ACC112 (cell line): ENCODE data around the gene LHX4.

Source experiments
- H2AFZ ChIP-seq: fragments of 200-600 bp; sonication (generic); one replicate; pipeline ENCODE4 v1.6.0; 2017; ENCODE audit warnings: antibody characterized with exemption, low read length; ENCODE audit not compliant: unreplicated experiment
- H3K27ac ChIP-seq: fragments of 200-600 bp; sonication (generic); 2 replicates; pipeline ENCODE4 v1.5.1; 2014; ENCODE audit warnings: low read depth, mild to moderate bottlenecking, antibody characterized with exemption, low read length, moderate library complexity
- H3K27me3 ChIP-seq: fragments of 200-600 bp; sonication (generic); 2 replicates; pipeline ENCODE4 v1.6.1; 2014; ENCODE audit warnings: mild to moderate bottlenecking, antibody characterized with exemption, low read length, moderate library complexity, mixed read lengths; ENCODE audit not compliant: insufficient read depth
- H3K36me3 ChIP-seq: fragments of 200-600 bp; sonication (generic); 2 replicates; pipeline ENCODE4 v1.6.1; 2016; ENCODE audit warnings: mild to moderate bottlenecking, antibody characterized with exemption, low read length, moderate library complexity, mixed read lengths; ENCODE audit not compliant: insufficient read depth
- H3K4me1 ChIP-seq: fragments of 200-600 bp; sonication (generic); one replicate; pipeline ENCODE4 v1.6.1; 2016; ENCODE audit warnings: low read length, mixed read lengths; ENCODE audit not compliant: insufficient read depth, unreplicated experiment, control insufficient read depth
- H3K4me3 ChIP-seq: fragments of 200-600 bp; sonication (generic); 2 replicates; pipeline ENCODE4 v1.5.1; 2014; ENCODE audit warnings: mild to moderate bottlenecking, low read depth, low read length
- H3K79me2 ChIP-seq: fragments of 200-600 bp; sonication (generic); one replicate; pipeline ENCODE4 v1.6.0; 2016; ENCODE audit warnings: low read length; ENCODE audit not compliant: control insufficient read depth, unreplicated experiment, insufficient read depth

LHX4 gene

DNA sequence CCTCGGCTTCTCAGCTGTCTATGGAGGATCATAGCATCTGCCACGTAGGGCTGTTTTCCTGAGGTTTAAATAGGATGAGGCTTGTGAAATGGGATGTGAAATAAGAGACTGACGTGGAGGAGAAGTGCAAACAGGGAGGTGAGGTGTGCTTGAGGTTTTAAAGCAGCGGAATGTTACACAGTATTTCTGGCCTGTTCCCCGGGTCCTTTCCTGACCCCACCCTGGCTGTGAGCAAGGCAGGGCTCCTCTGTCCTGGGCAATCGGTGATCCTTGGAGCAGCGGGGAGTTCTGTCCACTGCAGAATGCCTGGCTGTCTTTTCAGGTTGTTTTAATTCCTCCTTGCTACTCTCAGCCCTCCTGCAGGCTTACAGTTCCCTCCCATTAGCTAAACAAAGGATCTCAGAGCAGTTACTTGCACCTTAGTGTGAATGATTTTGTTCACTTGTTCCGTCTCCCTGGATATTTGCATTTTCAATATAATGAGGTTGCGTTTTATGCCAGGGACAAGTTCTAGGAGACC is 38.6 kb downstream of the LHX4 start:
- no peak overlapping the region for H3K4me3 ChIP-seq
- H2AFZ ChIP-seq: no peak overlapping the region
- no peak overlapping the region for H3K27ac ChIP-seq
- H3K4me1 ChIP-seq: no peaks in the 10 kb centered on the region
- H3K79me2 ChIP-seq: no peaks in the 10 kb centered on the region
- no peaks in the 10 kb centered on the region; the same call in 1 of the 2 replicates for H3K36me3 ChIP-seq
- peaks cover 9% of the 10 kb centered on the region for H3K27me3 ChIP-seq

DNA sequence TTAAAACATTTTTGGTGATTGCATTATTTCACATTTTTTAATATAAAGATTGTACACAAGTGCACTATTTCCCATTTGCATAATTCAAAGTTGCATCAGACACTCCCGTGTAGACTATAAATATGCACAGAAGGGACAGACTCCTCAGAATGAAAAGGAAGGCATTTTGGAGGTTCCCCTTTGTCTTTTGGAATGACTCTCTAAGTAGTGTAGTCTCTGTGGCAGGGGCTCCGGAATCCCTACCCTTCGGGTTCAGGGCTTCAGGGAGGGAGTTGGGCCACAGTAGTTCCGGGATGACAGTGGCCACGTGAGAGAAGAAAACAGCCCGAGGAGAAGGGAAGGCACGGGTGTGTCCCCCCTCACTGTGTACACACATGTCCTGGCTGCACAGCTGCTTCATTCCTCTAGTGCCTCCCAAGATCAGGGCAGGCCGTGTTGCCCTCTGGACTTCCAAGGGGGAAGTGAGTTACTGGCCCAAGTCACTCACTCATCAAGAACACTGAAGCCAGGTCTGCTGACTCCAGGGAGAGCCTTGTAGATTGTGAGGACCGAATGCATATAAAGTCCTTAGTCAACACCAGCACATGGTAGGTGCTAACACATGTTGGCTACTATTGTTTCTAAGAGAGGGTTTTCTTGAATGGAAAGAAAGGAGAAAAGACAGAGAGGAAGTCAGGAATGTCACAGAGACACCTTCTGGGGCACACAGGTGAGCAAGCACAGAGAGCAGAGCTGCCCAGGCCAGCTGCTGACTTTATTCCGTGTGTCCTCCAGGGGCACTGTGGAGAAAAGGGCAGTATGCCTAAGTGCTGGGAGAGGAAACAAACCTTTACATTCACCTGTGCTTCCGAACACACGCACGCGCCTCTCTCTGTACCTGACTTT is 39.8 kb downstream of the LHX4 start:
- H2AFZ ChIP-seq: no peak overlapping the region
- H3K36me3 ChIP-seq: peaks cover 11% of the 10 kb centered on the region; the same call in 1 of the 2 replicates
- no peaks in the 10 kb centered on the region for H3K79me2 ChIP-seq
- no peak overlapping the region for H3K4me3 ChIP-seq
- peaks cover 2% of the 10 kb centered on the region; the same call in 1 of the 2 replicates for H3K27me3 ChIP-seq
- H3K4me1 ChIP-seq: no peaks in the 10 kb centered on the region
- H3K27ac ChIP-seq: no peak overlapping the region

DNA sequence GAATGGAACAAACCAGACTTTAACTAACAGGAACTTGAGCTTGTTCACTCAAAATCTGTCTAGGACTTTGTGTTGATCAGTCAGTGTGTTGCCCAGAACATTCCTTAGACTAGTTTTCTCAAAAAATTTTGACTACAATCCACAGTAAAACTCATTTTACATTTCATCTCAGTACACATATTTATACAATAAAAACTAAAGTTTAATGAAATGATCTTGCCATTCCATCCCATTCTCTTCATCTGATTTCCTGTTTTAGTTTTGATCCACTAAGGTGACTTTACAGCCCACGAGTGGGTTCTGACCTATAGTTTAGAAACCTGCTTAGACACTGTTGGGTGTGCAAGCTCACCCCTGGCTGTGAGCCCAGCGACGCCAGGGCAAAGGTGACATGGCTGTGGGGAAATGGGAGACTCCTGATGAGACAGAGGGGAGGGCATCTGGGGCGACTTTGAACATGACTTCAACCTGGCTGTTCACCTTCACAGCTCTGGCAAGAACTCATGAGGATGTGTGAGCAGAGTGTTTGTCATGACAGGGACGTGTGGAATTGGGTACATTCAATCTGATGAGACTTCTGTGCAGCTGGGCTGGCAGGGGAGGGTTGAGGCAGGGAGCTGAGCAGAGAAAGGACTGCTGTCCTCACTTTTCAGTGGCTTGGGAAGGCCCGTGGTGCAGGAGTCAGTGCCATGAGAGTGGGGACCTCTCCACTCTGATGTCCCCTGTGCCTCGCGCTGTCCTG is 40.6 kb downstream of the LHX4 start:
- Histone ChIP-seq H3K4me3 (no peak overlapping the region), H3K27me3 (no peaks in the 10 kb centered on the region), H3K36me3 (peaks cover 17% of the 10 kb centered on the region; the same call in 1 of the 2 replicates), H3K27ac (no peak overlapping the region), H2AFZ (no peak overlapping the region), H3K79me2 (no peaks in the 10 kb centered on the region), H3K4me1 (no peaks in the 10 kb centered on the region)

DNA sequence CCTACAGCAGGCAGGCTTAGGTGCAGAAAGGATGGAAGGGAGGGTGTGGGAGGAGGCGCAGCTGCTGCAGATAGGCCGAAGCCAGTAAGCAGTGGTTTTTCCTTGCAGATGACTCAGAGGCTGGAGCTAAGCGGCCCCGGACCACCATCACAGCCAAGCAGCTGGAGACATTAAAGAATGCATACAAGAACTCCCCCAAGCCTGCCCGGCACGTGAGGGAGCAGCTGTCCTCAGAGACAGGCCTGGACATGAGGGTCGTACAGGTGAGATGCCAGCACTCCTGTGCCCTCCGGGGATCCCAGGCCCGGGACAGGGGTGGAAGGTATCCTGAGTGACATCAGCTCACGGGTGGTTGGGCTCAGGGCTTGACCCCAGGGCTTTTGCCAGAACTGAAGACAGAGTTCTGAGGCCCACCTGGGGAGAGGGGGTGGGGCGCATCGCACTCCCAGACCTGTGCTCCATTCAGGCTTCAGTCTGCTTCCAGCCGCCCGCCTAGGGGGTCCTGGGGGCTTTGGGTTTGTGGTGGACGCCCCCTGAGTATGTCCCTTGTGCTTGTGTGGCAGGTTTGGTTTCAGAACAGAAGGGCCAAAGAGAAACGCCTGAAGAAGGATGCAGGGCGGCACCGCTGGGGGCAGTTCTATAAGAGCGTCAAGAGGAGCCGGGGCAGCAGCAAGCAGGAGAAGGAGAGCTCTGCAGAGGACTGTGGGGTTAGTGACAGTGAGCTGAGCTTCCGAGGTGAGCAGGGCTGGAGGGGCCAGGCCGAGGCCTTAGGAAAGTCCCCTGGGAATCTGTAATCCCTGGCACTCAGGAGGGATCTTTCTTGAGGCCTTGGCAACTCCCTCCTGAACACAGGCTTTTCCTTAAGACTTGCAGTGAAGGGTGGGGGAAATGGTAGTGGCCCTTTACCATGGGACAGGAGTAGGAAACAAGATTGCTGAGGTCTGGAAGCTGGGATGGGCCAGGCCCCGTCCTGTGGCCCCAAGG is 41.5 kb downstream of the LHX4 start:
- Histone ChIP-seq H3K36me3 (peaks cover 17% of the 10 kb centered on the region; the same call in 1 of the 2 replicates), H3K27me3 (no peaks in the 10 kb centered on the region), H3K79me2 (no peaks in the 10 kb centered on the region), H3K4me1 (no peaks in the 10 kb centered on the region), H3K4me3 (no peak overlapping the region), H2AFZ (no peak overlapping the region), H3K27ac (no peak overlapping the region)

DNA sequence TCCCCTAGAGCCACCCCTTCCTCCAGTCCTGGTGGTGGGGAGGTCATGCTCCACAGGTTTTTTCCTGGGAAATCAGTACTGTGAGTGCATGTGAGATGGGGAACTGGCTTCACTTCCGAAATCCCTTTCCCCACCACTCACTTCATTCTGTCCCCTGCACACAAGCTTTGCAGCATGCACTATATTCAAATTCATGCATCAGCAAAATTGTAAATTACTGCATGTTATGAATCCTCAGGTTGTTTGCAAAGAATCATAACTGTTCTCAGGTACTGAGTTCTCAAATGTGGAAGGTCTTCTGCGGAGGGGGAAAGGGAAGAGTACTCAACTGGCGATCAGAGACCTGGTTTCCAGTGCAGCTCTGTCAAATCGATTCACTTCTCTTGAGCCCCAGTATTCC is 42.3 kb downstream of the LHX4 start:
- Histone ChIP-seq H3K27ac (no peak overlapping the region), H3K4me1 (no peaks in the 10 kb centered on the region), H3K79me2 (no peaks in the 10 kb centered on the region), H3K4me3 (no peak overlapping the region), H3K36me3 (peaks cover 17% of the 10 kb centered on the region; the same call in 1 of the 2 replicates), H2AFZ (no peak overlapping the region), H3K27me3 (no peaks in the 10 kb centered on the region)

DNA sequence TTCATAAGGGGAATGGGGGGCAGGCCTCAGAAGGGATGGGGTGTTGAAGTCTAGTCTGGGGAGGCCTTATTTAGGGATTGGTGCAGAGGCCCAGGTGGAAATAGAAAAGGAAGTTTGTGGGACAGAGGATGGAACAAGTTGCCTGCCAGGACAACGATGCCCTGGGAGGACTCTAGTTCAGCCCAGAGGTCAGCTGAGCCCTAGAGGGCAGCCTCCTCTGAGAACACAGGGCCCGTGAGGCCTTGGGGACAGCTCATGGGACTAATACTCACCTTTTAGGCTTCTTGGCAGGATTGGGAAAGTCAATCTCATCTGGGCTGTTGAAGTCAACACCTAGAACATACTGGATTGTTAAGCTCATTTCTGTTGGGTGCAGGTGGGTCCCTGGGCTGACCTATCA is 43.0 kb downstream of the LHX4 start:
- Histone ChIP-seq H2AFZ (no peak overlapping the region), H3K27ac (no peak overlapping the region), H3K4me3 (no peak overlapping the region), H3K79me2 (no peaks in the 10 kb centered on the region), H3K36me3 (peaks cover 17% of the 10 kb centered on the region; the same call in 1 of the 2 replicates), H3K4me1 (no peaks in the 10 kb centered on the region), H3K27me3 (no peaks in the 10 kb centered on the region)

DNA sequence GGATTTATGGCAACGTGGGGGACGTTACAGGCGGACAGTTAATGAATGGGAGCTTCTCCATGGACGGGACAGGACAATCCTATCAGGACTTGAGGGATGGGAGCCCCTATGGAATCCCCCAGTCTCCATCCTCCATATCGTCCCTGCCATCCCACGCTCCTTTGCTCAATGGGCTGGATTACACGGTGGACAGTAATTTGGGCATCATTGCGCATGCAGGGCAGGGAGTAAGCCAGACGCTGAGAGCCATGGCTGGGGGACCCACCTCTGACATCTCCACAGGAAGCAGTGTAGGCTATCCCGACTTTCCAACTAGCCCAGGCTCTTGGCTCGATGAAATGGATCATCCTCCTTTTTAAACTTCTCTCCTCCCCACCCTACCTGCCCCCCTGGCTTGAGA is 44.2 kb downstream of the LHX4 start:
- Histone ChIP-seq H3K36me3 (peaks cover 17% of the 10 kb centered on the region; the same call in 1 of the 2 replicates), H3K79me2 (no peaks in the 10 kb centered on the region), H2AFZ (no peak overlapping the region), H3K4me1 (no peaks in the 10 kb centered on the region), H3K27ac (no peak overlapping the region), H3K4me3 (no peak overlapping the region), H3K27me3 (no peaks in the 10 kb centered on the region)

DNA sequence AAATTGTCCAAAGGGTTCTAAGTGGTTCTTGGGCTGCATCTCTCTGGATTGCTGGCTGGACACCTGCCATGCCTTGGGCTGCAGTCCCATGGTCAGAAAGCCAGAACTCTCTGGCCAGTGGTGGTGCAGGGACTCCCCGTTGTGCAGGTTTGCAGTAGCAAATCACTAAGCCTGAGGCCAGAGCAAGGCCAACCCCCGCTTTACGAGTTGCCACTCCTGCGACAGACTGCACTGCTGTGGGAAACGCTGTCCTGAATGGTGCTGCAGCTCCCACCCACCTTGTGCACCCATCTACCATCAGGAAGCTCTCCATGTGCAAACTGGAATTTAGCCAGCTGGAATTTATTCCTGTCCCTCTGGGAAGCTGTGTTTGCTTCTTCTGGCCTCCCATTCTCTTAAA is 45.7 kb downstream of the LHX4 start:
- Histone ChIP-seq H2AFZ (no peak overlapping the region), H3K79me2 (no peaks in the 10 kb centered on the region), H3K27ac (no peak overlapping the region), H3K27me3 (no peaks in the 10 kb centered on the region), H3K36me3 (peaks cover 17% of the 10 kb centered on the region), H3K4me3 (no peak overlapping the region), H3K4me1 (no peaks in the 10 kb centered on the region)

DNA sequence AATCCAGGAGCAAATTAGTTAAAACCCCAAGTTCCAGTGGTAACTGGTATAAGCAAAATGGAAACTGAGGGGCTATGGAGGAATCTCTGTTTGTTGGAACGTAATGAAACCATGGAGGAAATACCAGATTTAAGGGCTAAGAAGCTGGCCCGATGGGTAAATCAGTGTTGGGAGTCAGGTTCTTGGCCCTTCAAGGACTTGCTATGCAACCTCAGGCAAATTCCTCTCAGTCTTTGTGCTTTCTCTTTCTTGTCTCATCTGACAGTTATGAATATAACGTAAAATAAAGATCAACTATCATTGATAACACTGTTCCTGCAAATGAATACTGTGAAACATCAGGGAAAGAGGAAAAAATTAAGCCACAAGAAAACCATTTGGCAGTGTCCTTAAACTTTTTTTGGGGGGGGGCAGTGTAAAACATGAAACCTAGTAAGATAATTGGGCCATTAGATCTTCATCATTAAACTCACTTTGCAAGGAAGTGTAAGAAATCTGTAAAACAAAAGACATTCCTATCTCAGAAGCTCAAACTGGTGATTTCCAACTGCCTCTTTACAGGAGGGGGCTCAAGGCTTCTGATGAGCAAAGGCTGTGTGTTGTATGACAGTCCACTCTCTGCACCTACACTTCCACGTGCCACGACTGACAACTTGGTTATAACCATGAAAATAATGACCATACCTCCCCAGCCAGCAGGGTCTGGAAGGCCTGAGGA is 47.6 kb downstream of the LHX4 start:
- no peaks in the 10 kb centered on the region for H3K4me1 ChIP-seq
- no peak overlapping the region for H2AFZ ChIP-seq
- H3K27ac ChIP-seq: no peak overlapping the region
- no peak overlapping the region for H3K4me3 ChIP-seq
- H3K36me3 ChIP-seq: peaks cover 17% of the 10 kb centered on the region
- H3K27me3 ChIP-seq: no peaks in the 10 kb centered on the region
- no peaks in the 10 kb centered on the region for H3K79me2 ChIP-seq
